IMR-90 (cell line): ENCODE data around the gene SMAP1. TPM values are rescaled to one million over a fixed set of nuclear protein-coding genes. Genes with fewer than 3 reads are reported as not detected.

Experiments used
- ATAC-seq: fragments of 200-7000 bp; cut with Tn5 transposase; 2 replicates; pipeline ENCODE4 v1.9.1; 2020; ENCODE audit warnings: low read depth, mild to moderate bottlenecking, moderate library complexity
- BruUV-seq: library from RNA; stranded (reverse); fragments of 400-500 nt; replicated peaks from 2 replicates; lab custom pipeline; 2021; lab: Mats Ljungman, UMichigan
- CTCF ChIA-PET: fragments of 300-600 bp; formaldehyde crosslinking; extraction: SDS; loops from one replicate; lab custom pipeline; 2021; ENCODE audit warnings: antibody characterized with exemption; lab: Yijun Ruan, JAX
- POLR2A ChIA-PET: fragments of 300-600 bp; sonication (Branson Sonifier 250); formaldehyde crosslinking; loops from one replicate; lab custom pipeline; 2022; ENCODE audit warnings: antibody characterized with exemption; ENCODE audit not compliant: unreplicated experiment; lab: Charles Lee
- DNase-seq: peaks from one replicate; pipeline ENCODE4 v3.0.0; 2013
- H2AFZ ChIP-seq: replicated peaks from 2 replicates; pipeline ENCODE3; 2013; ENCODE audit warnings: low read length, mild to moderate bottlenecking; ENCODE audit not compliant: poor library complexity
- H2AK5ac ChIP-seq: 2 replicates; pipeline ENCODE4 v1.6.1; 2013; ENCODE audit warnings: low read depth, low read length, inconsistent platforms
- H2AK9ac ChIP-seq: replicated peaks from 2 replicates; pipeline ENCODE3; 2013; ENCODE audit warnings: mild to moderate bottlenecking, low read depth, low read length, moderate library complexity; ENCODE audit not compliant: poor library complexity
- H2BK120ac ChIP-seq: 2 replicates; pipeline ENCODE4 v1.6.1; 2013; ENCODE audit warnings: low read depth, low read length, inconsistent platforms
- H2BK15ac ChIP-seq: 3 replicates; pipeline ENCODE4 v1.6.1; 2013; ENCODE audit warnings: low read depth, low read length, inconsistent platforms
- H2BK20ac ChIP-seq: 2 replicates; pipeline ENCODE4 v1.6.1; 2013; ENCODE audit warnings: low read depth, mild to moderate bottlenecking, inconsistent platforms, low read length, moderate library complexity
- H2BK5ac ChIP-seq: 2 replicates; pipeline ENCODE4 v1.6.1; 2013; ENCODE audit warnings: mild to moderate bottlenecking, low read depth, low read length, inconsistent platforms; ENCODE audit not compliant: poor library complexity, severe bottlenecking
- H3K14ac ChIP-seq: replicated peaks from 2 replicates; pipeline ENCODE4 v1.6.1; 2013; ENCODE audit warnings: low read depth, low read length, inconsistent platforms
- H3K18ac ChIP-seq: 2 replicates; pipeline ENCODE4 v1.6.1; 2013; ENCODE audit warnings: low read depth, low read length, control low read depth
- H3K23ac ChIP-seq: 2 replicates; pipeline ENCODE4 v1.6.1; 2013; ENCODE audit warnings: low read depth, low read length, inconsistent platforms
- H3K27ac ChIP-seq: 2 replicates; pipeline ENCODE4 v1.5.1; 2013; ENCODE audit warnings: mild to moderate bottlenecking, control low read depth, low read length; ENCODE audit not compliant: insufficient read depth
- H3K27me3 ChIP-seq: 2 replicates; pipeline ENCODE4 v1.6.1; 2013; ENCODE audit warnings: low read length; ENCODE audit not compliant: control insufficient read depth, insufficient read depth
- H3K36me3 ChIP-seq: 2 replicates; pipeline ENCODE4 v1.6.1; 2013; ENCODE audit warnings: low read length, mixed read lengths; ENCODE audit not compliant: control insufficient read depth, insufficient read depth
- H3K4ac ChIP-seq: 2 replicates; pipeline ENCODE4 v1.6.1; 2013; ENCODE audit warnings: low read depth, low read length, inconsistent platforms
- H3K4me1 ChIP-seq: 2 replicates; pipeline ENCODE4 v1.6.1; 2013; ENCODE audit warnings: low read length, mixed read lengths; ENCODE audit not compliant: control insufficient read depth, insufficient read depth
- H3K4me2 ChIP-seq: 2 replicates; pipeline ENCODE4 v1.6.1; 2013; ENCODE audit warnings: low read depth, mild to moderate bottlenecking, control low read depth, low read length, moderate library complexity
- H3K4me3 ChIP-seq: 2 replicates; pipeline ENCODE4 v1.5.1; 2013; ENCODE audit warnings: low read depth, mild to moderate bottlenecking, control low read depth, low read length, moderate library complexity; ENCODE audit not compliant: insufficient read depth
- H3K56ac ChIP-seq: 2 replicates; pipeline ENCODE4 v1.6.1; 2013; ENCODE audit warnings: low read length, inconsistent platforms; ENCODE audit not compliant: insufficient read depth; ENCODE audit errors: extremely low read depth
- H3K79me1 ChIP-seq, 2 experiments: 2 replicates each; pipeline ENCODE4 v1.6.1; 2013; ENCODE audit warnings: low read length in 2 of 2, inconsistent platforms in 1 of 2, low read depth in 1 of 2
- H3K9ac ChIP-seq: 2 replicates; pipeline ENCODE4 v1.6.1; 2013; ENCODE audit warnings: low read depth, low read length, control low read depth
- H3K9me1 ChIP-seq: 2 replicates; pipeline ENCODE4 v1.6.1; 2013; ENCODE audit warnings: low read length, inconsistent platforms; ENCODE audit not compliant: insufficient read depth
- H3K9me3 ChIP-seq: 2 replicates; pipeline ENCODE4 v1.6.1; 2013; ENCODE audit warnings: low read length; ENCODE audit not compliant: control insufficient read depth, insufficient read depth
- H4K20me1 ChIP-seq: 2 replicates; pipeline ENCODE4 v1.6.1; 2013; ENCODE audit warnings: low read length, inconsistent platforms; ENCODE audit not compliant: insufficient read depth
- H4K5ac ChIP-seq: 2 replicates; pipeline ENCODE4 v1.6.1; 2013; ENCODE audit warnings: mild to moderate bottlenecking, low read depth, low read length, control low read depth
- H4K8ac ChIP-seq, 2 experiments: 2 replicates each; pipeline ENCODE4 v1.6.1; 2013; ENCODE audit warnings: low read depth in 2 of 2, low read length in 2 of 2, control low read depth in 1 of 2, inconsistent platforms in 1 of 2
- H4K91ac ChIP-seq: 2 replicates; pipeline ENCODE4 v1.6.1; 2013; ENCODE audit warnings: low read depth, low read length, inconsistent platforms; ENCODE audit not compliant: insufficient read depth
- CHD1 ChIP-seq: IDR thresholded peaks from 2 replicates; pipeline ENCODE4 v1.6.1; 2012; ENCODE audit warnings: low read depth, low read length, improper control_type of control experiment
- FOS ChIP-seq: fragments of 150-350 bp; IDR thresholded peaks from 2 replicates; pipeline ENCODE4 v1.6.1; 2016; ENCODE audit warnings: low read depth, low read length
- MAFK ChIP-seq: IDR thresholded peaks from 2 replicates; pipeline ENCODE4 v1.6.1; 2012; ENCODE audit warnings: low read depth, low read length, improper control_type of control experiment
- MXI1 ChIP-seq: IDR thresholded peaks from 2 replicates; pipeline ENCODE4 v1.6.1; 2012; ENCODE audit warnings: low read depth, mild to moderate bottlenecking, low read length, moderate library complexity, borderline replicate concordance
- WGBS, 2 experiments: methylation state at CpG; one replicate each; pipeline versions ENCODE4 v1.1.5 to v1.1.7; 2013; ENCODE audit warnings: missing lambda C conversion rate in 2 of 2; ENCODE audit not compliant: insufficient read length in 1 of 2; ENCODE audit errors: extremely low coverage in 2 of 2; 5-methylcytosine and 5-hydroxymethylcytosine counted together
- dilution Hi-C: fragments of 300-500 bp; cut with HindIII; formaldehyde crosslinking; loops from one replicate; pipeline ENCODE4 v1.14.3; 2018; ENCODE audit warnings: low sequenced_read_pairs; ENCODE audit not compliant: unreplicated experiment
- in situ Hi-C: fragments of 300-500 bp; cut with MboI; formaldehyde crosslinking; loops from 3 replicates; pipeline ENCODE4 v1.14.3; 2019; ENCODE audit warnings: low sequenced_read_pairs, inconsistent platforms, mixed read lengths
- intact Hi-C: fragments of 100-400 bp; cut with micrococcal nuclease; formaldehyde crosslinking; loops from 2 replicates; pipeline ENCODE4 v1.10.0; 2022
- polyA plus RNA-seq, 3 experiments: library from polyadenylated mRNA; depleted of rRNA; stranded (reverse); fragments of >200 nt; gene quantifications; 2 replicates each; pipeline ENCODE4 v1.2.3, GENCODE V29; 2012; ENCODE audit warnings: low replicate concordance in 1 of 3
- total RNA-seq: library from RNA; depleted of rRNA; stranded (reverse); fragments of >200 nt; gene quantifications from 2 replicates; pipeline ENCODE4 v1.2.3, GENCODE V29; 2012

The SMAP1 gene
- total and polyA plus RNA-seq, 2 of the 4 experiments (the other 2 are of a cell fraction), result 14.8 to 16.7 TPM

GRCh38 chr6:70657706-70658105, 10.0 kb upstream of the SMAP1 start:
- H4K91ac ChIP-seq, result no peak overlapping the region
- DNase-seq, result no peak
- H3K4me1 ChIP-seq, result no peaks in the 10 kb centered on the region
- no peak overlapping the region for H2BK5ac ChIP-seq
- no peaks in the 10 kb centered on the region for H3K79me1 ChIP-seq
- no peak overlapping the region for H3K23ac ChIP-seq
- H2BK15ac ChIP-seq, result no peak overlapping the region
- dilution Hi-C loops (no loop called here), intact Hi-C loops (no loop called here), in situ Hi-C loops (no loop called here)
- CTCF ChIA-PET, result no interaction called here
- no peaks in the 10 kb centered on the region for H3K9me3 ChIP-seq
- H4K8ac ChIP-seq, result no peak overlapping the region
- H3K4me3 ChIP-seq, result no peak overlapping the region
- ATAC-seq, result no peak
- POLR2A ChIA-PET, result no interaction called here
- H2AFZ ChIP-seq, result no peak overlapping the region
- H3K36me3 ChIP-seq, result no peaks in the 10 kb centered on the region
- no peak overlapping the region for H3K56ac ChIP-seq
- no peak for TF ChIP-seq FOS
- TF ChIP-seq MXI1, result no peak
- TF ChIP-seq MAFK, result no peak
- TF ChIP-seq CHD1, result no peak
- no TSS peak for BruUV-seq
- no peaks in the 10 kb centered on the region for H3K9me1 ChIP-seq
- H3K9ac ChIP-seq, result no peak overlapping the region
- H2AK9ac ChIP-seq, result no peak overlapping the region
- peaks cover 4% of the 10 kb centered on the region; the same call in 1 of the 2 replicates for H3K27me3 ChIP-seq
- no peak overlapping the region for H4K5ac ChIP-seq
- no peaks in the 10 kb centered on the region for H4K20me1 ChIP-seq
- no peak overlapping the region for H2BK120ac ChIP-seq
- no peak overlapping the region for H3K18ac ChIP-seq
- no peak overlapping the region for H3K27ac ChIP-seq
- no peak overlapping the region for H2BK20ac ChIP-seq
- no peak overlapping the region for H3K4me2 ChIP-seq
- no CpG with 5 or more reads among the region's 3 CpGs for WGBS, 2 experiments
- H2AK5ac ChIP-seq, result no peak overlapping the region
- H3K14ac ChIP-seq, result no peak overlapping the region
- H3K4ac ChIP-seq, result no peak overlapping the region
